IMR-90 (cell line): ENCODE results near the gene FAM163B. TPM values are rescaled to one million over a fixed set of nuclear protein-coding genes. Genes with fewer than 3 reads are reported as not detected.

ENCODE experiments used
- ATAC-seq: fragments of 200-7000 bp; cut with Tn5 transposase; 2 replicates; pipeline ENCODE4 v1.9.1; 2020; ENCODE audit warnings: low read depth, mild to moderate bottlenecking, moderate library complexity
- BruUV-seq: library from RNA; stranded (reverse); fragments of 400-500 nt; replicated peaks from 2 replicates; lab custom pipeline; 2021; lab: Mats Ljungman, UMichigan
- CTCF ChIA-PET: fragments of 300-600 bp; formaldehyde crosslinking; extraction: SDS; loops from one replicate; lab custom pipeline; 2021; ENCODE audit warnings: antibody characterized with exemption; lab: Yijun Ruan, JAX
- POLR2A ChIA-PET: fragments of 300-600 bp; sonication (Branson Sonifier 250); formaldehyde crosslinking; loops from one replicate; lab custom pipeline; 2022; ENCODE audit warnings: antibody characterized with exemption; ENCODE audit not compliant: unreplicated experiment; lab: Charles Lee
- DNase-seq: peaks from one replicate; pipeline ENCODE4 v3.0.0; 2013
- H2AFZ ChIP-seq: replicated peaks from 2 replicates; pipeline ENCODE3; 2013; ENCODE audit warnings: low read length, mild to moderate bottlenecking; ENCODE audit not compliant: poor library complexity
- H2AK5ac ChIP-seq: 2 replicates; pipeline ENCODE4 v1.6.1; 2013; ENCODE audit warnings: low read depth, low read length, inconsistent platforms
- H2AK9ac ChIP-seq: replicated peaks from 2 replicates; pipeline ENCODE3; 2013; ENCODE audit warnings: mild to moderate bottlenecking, low read depth, low read length, moderate library complexity; ENCODE audit not compliant: poor library complexity
- H2BK120ac ChIP-seq: 2 replicates; pipeline ENCODE4 v1.6.1; 2013; ENCODE audit warnings: low read depth, low read length, inconsistent platforms
- H2BK15ac ChIP-seq: 3 replicates; pipeline ENCODE4 v1.6.1; 2013; ENCODE audit warnings: low read depth, low read length, inconsistent platforms
- H2BK20ac ChIP-seq: 2 replicates; pipeline ENCODE4 v1.6.1; 2013; ENCODE audit warnings: low read depth, mild to moderate bottlenecking, inconsistent platforms, low read length, moderate library complexity
- H2BK5ac ChIP-seq: 2 replicates; pipeline ENCODE4 v1.6.1; 2013; ENCODE audit warnings: mild to moderate bottlenecking, low read depth, low read length, inconsistent platforms; ENCODE audit not compliant: poor library complexity, severe bottlenecking
- H3K14ac ChIP-seq: replicated peaks from 2 replicates; pipeline ENCODE4 v1.6.1; 2013; ENCODE audit warnings: low read depth, low read length, inconsistent platforms
- H3K18ac ChIP-seq: 2 replicates; pipeline ENCODE4 v1.6.1; 2013; ENCODE audit warnings: low read depth, low read length, control low read depth
- H3K23ac ChIP-seq: 2 replicates; pipeline ENCODE4 v1.6.1; 2013; ENCODE audit warnings: low read depth, low read length, inconsistent platforms
- H3K27ac ChIP-seq: 2 replicates; pipeline ENCODE4 v1.5.1; 2013; ENCODE audit warnings: mild to moderate bottlenecking, control low read depth, low read length; ENCODE audit not compliant: insufficient read depth
- H3K27me3 ChIP-seq: 2 replicates; pipeline ENCODE4 v1.6.1; 2013; ENCODE audit warnings: low read length; ENCODE audit not compliant: control insufficient read depth, insufficient read depth
- H3K36me3 ChIP-seq: 2 replicates; pipeline ENCODE4 v1.6.1; 2013; ENCODE audit warnings: low read length, mixed read lengths; ENCODE audit not compliant: control insufficient read depth, insufficient read depth
- H3K4ac ChIP-seq: 2 replicates; pipeline ENCODE4 v1.6.1; 2013; ENCODE audit warnings: low read depth, low read length, inconsistent platforms
- H3K4me1 ChIP-seq: 2 replicates; pipeline ENCODE4 v1.6.1; 2013; ENCODE audit warnings: low read length, mixed read lengths; ENCODE audit not compliant: control insufficient read depth, insufficient read depth
- H3K4me2 ChIP-seq: 2 replicates; pipeline ENCODE4 v1.6.1; 2013; ENCODE audit warnings: low read depth, mild to moderate bottlenecking, control low read depth, low read length, moderate library complexity
- H3K4me3 ChIP-seq: 2 replicates; pipeline ENCODE4 v1.5.1; 2013; ENCODE audit warnings: low read depth, mild to moderate bottlenecking, control low read depth, low read length, moderate library complexity; ENCODE audit not compliant: insufficient read depth
- H3K56ac ChIP-seq: 2 replicates; pipeline ENCODE4 v1.6.1; 2013; ENCODE audit warnings: low read length, inconsistent platforms; ENCODE audit not compliant: insufficient read depth; ENCODE audit errors: extremely low read depth
- H3K79me1 ChIP-seq, 2 experiments: 2 replicates each; pipeline ENCODE4 v1.6.1; 2013; ENCODE audit warnings: low read length in 2 of 2, inconsistent platforms in 1 of 2, low read depth in 1 of 2
- H3K9ac ChIP-seq: 2 replicates; pipeline ENCODE4 v1.6.1; 2013; ENCODE audit warnings: low read depth, low read length, control low read depth
- H3K9me1 ChIP-seq: 2 replicates; pipeline ENCODE4 v1.6.1; 2013; ENCODE audit warnings: low read length, inconsistent platforms; ENCODE audit not compliant: insufficient read depth
- H3K9me3 ChIP-seq: 2 replicates; pipeline ENCODE4 v1.6.1; 2013; ENCODE audit warnings: low read length; ENCODE audit not compliant: control insufficient read depth, insufficient read depth
- H4K20me1 ChIP-seq: 2 replicates; pipeline ENCODE4 v1.6.1; 2013; ENCODE audit warnings: low read length, inconsistent platforms; ENCODE audit not compliant: insufficient read depth
- H4K5ac ChIP-seq: 2 replicates; pipeline ENCODE4 v1.6.1; 2013; ENCODE audit warnings: mild to moderate bottlenecking, low read depth, low read length, control low read depth
- H4K8ac ChIP-seq, 2 experiments: 2 replicates each; pipeline ENCODE4 v1.6.1; 2013; ENCODE audit warnings: low read depth in 2 of 2, low read length in 2 of 2, control low read depth in 1 of 2, inconsistent platforms in 1 of 2
- H4K91ac ChIP-seq: 2 replicates; pipeline ENCODE4 v1.6.1; 2013; ENCODE audit warnings: low read depth, low read length, inconsistent platforms; ENCODE audit not compliant: insufficient read depth
- WGBS, 2 experiments: methylation state at CpG; one replicate each; pipeline versions ENCODE4 v1.1.5 to v1.1.7; 2013; ENCODE audit warnings: missing lambda C conversion rate in 2 of 2; ENCODE audit not compliant: insufficient read length in 1 of 2; ENCODE audit errors: extremely low coverage in 2 of 2; 5-methylcytosine and 5-hydroxymethylcytosine counted together
- dilution Hi-C: fragments of 300-500 bp; cut with HindIII; formaldehyde crosslinking; loops from one replicate; pipeline ENCODE4 v1.14.3; 2018; ENCODE audit warnings: low sequenced_read_pairs; ENCODE audit not compliant: unreplicated experiment
- in situ Hi-C: fragments of 300-500 bp; cut with MboI; formaldehyde crosslinking; loops from 3 replicates; pipeline ENCODE4 v1.14.3; 2019; ENCODE audit warnings: low sequenced_read_pairs, inconsistent platforms, mixed read lengths
- intact Hi-C: fragments of 100-400 bp; cut with micrococcal nuclease; formaldehyde crosslinking; loops from 2 replicates; pipeline ENCODE4 v1.10.0; 2022
- polyA plus RNA-seq, 3 experiments: library from polyadenylated mRNA; depleted of rRNA; stranded (reverse); fragments of >200 nt; gene quantifications; 2 replicates each; pipeline ENCODE4 v1.2.3, GENCODE V29; 2012; ENCODE audit warnings: low replicate concordance in 1 of 3
- total RNA-seq: library from RNA; depleted of rRNA; stranded (reverse); fragments of >200 nt; gene quantifications from 2 replicates; pipeline ENCODE4 v1.2.3, GENCODE V29; 2012
- TF ChIP-seq, protein P1 (sequence below): fragments of 150-350 bp; IDR thresholded peaks from 2 replicates; pipeline ENCODE4 v1.6.1; 2016; ENCODE audit warnings: low read depth, mild to moderate bottlenecking, low read length, moderate library complexity, borderline replicate concordance

The FAM163B gene
- total and polyA plus RNA-seq, 2 of the 4 experiments (the other 2 are of a cell fraction) = not detected

DNA sequence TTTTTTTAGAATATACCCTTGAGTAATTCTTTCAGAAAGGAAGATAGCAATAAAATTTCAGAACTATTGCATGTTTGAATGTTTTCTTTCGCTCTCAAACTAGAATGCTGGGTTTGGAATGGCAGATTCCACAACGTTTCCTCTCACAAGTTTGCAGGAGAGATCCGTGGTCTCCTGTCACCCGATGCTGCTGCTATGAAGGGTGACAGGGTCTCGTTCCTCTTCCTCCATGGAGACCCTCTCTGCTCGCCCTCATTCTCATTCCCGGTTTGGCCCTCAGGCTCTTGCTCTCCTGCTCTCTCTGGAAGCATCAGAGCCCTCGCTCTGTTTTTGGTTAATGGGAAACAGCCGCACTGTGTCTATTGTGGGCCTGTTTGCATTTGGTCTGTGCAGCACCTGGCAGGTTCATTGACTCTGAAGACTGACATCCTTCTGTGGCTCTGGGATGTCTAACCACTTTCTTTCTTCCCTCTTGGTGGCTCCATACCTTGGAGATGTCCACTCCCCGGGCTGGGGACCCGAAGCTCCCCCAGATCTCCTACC is 12.6 kb upstream of the FAM163B start:
- H4K5ac ChIP-seq = no peak overlapping the region
- no peak overlapping the region for H2BK5ac ChIP-seq
- no peak overlapping the region for H3K18ac ChIP-seq
- no peak overlapping the region for H3K27ac ChIP-seq
- no peak overlapping the region for H3K56ac ChIP-seq
- TF ChIP-seq, protein P1, sequence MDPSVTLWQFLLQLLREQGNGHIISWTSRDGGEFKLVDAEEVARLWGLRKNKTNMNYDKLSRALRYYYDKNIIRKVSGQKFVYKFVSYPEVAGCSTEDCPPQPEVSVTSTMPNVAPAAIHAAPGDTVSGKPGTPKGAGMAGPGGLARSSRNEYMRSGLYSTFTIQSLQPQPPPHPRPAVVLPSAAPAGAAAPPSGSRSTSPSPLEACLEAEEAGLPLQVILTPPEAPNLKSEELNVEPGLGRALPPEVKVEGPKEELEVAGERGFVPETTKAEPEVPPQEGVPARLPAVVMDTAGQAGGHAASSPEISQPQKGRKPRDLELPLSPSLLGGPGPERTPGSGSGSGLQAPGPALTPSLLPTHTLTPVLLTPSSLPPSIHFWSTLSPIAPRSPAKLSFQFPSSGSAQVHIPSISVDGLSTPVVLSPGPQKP = no peak
- no peak overlapping the region for H3K9ac ChIP-seq
- H2BK20ac ChIP-seq = no peak overlapping the region
- H2BK15ac ChIP-seq = no peak overlapping the region
- H2AK9ac ChIP-seq = no peak overlapping the region
- no peak overlapping the region for H4K91ac ChIP-seq
- BruUV-seq = no TSS peak
- DNase-seq = no peak
- ATAC-seq = no peak
- intact Hi-C loops = no loop called here
- H2AFZ ChIP-seq = no peak overlapping the region
- H3K27me3 ChIP-seq = peaks cover 29% of the 10 kb centered on the region
- no peak overlapping the region for H3K4ac ChIP-seq
- H3K4me1 ChIP-seq = no peaks in the 10 kb centered on the region
- H4K8ac ChIP-seq = no peak overlapping the region
- in situ Hi-C loops = no loop called here
- H3K4me3 ChIP-seq = no peak overlapping the region
- H3K9me3 ChIP-seq = peaks cover 4% of the 10 kb centered on the region
- H3K14ac ChIP-seq = no peak overlapping the region
- no peaks in the 10 kb centered on the region for H3K36me3 ChIP-seq
- no peak overlapping the region for H3K4me2 ChIP-seq
- ChIA-PET CTCF (no interaction called here), POLR2A (no interaction called here)
- H2BK120ac ChIP-seq = no peak overlapping the region
- WGBS, 2 experiments = 60% methylated on average over 2 of the region's 11 CpGs; no CpG with 5 or more reads in 1 of the 2 experiments
- no peak overlapping the region for H3K23ac ChIP-seq
- H3K9me1 ChIP-seq = no peaks in the 10 kb centered on the region
- dilution Hi-C loops = no loop called here
- H4K20me1 ChIP-seq = no peaks in the 10 kb centered on the region
- no peak overlapping the region for H2AK5ac ChIP-seq
- no peaks in the 10 kb centered on the region for H3K79me1 ChIP-seq
